Neural cell (in vitro differentiated cells): Measurements from ENCODE around the gene MAPK4. TPM values are rescaled to one million over a fixed set of nuclear protein-coding genes. Genes with fewer than 3 reads are reported as not detected.

Experiments
- H2AFZ ChIP-seq: fragments of 200-600, 300-800 bp; sonication (generic), shearing (Covaris generic); 2 replicates; pipeline ENCODE4 v1.6.0; 2014; ENCODE audit warnings: low read depth, mild to moderate bottlenecking, antibody characterized with exemption, low read length, moderate library complexity
- H3F3A ChIP-seq: fragments of 200-600 bp; shearing (Covaris generic); 2 replicates; pipeline ENCODE4 v1.6.1; 2016; ENCODE audit warnings: mild to moderate bottlenecking, moderate library complexity, mixed read lengths, antibody characterized with exemption, low read length; ENCODE audit not compliant: insufficient read depth, poor library complexity, severe bottlenecking
- H3K27ac ChIP-seq: fragments of 200-600, 300-800 bp; sonication (generic), shearing (Covaris generic); 2 replicates; pipeline ENCODE4 v1.5.1; 2014; ENCODE audit warnings: mild to moderate bottlenecking, low read length, moderate library complexity
- H3K27me3 ChIP-seq: fragments of 300-800, 200-600 bp; sonication (generic), shearing (Covaris generic); 2 replicates; pipeline ENCODE4 v1.6.0; 2014; ENCODE audit warnings: mild to moderate bottlenecking, low read depth, low read length, moderate library complexity; ENCODE audit not compliant: insufficient read depth
- H3K36me3 ChIP-seq: fragments of 300-800, 200-600 bp; sonication (generic), shearing (Covaris generic); 2 replicates; pipeline ENCODE4 v1.5.1; 2014; ENCODE audit warnings: mild to moderate bottlenecking, antibody characterized with exemption, low read length, moderate library complexity; ENCODE audit not compliant: insufficient read depth
- H3K4me2 ChIP-seq: fragments of 300-800, 200-600 bp; sonication (generic), shearing (Covaris generic); 2 replicates; pipeline ENCODE4 v1.6.0; 2014; ENCODE audit warnings: mild to moderate bottlenecking, low read length
- H3K4me3 ChIP-seq: fragments of 300-800, 200-600 bp; sonication (generic), shearing (Covaris generic); 2 replicates; pipeline ENCODE4 v1.5.1; 2014; ENCODE audit warnings: mild to moderate bottlenecking, low read length, moderate library complexity
- H3K79me2 ChIP-seq: fragments of 200-600 bp; shearing (Covaris generic); replicated peaks from 2 replicates; pipeline ENCODE4 v1.6.0; 2014; ENCODE audit warnings: mild to moderate bottlenecking, low read length, moderate library complexity; ENCODE audit not compliant: insufficient read depth
- H3K9ac ChIP-seq: fragments of 300-800, 200-600 bp; sonication (generic), shearing (Covaris generic); 2 replicates; pipeline ENCODE4 v1.6.1; 2016; ENCODE audit warnings: mild to moderate bottlenecking, low read length, mixed read lengths
- H3K9me2 ChIP-seq: fragments of 200-600 bp; shearing (Covaris generic); 2 replicates; pipeline ENCODE4 v1.6.1; 2016; ENCODE audit warnings: mild to moderate bottlenecking, low read length, mixed read lengths; ENCODE audit not compliant: insufficient read depth
- H3K9me3 ChIP-seq: fragments of 200-600, 300-800 bp; sonication (generic), shearing (Covaris generic); 2 replicates; pipeline ENCODE4 v1.6.1; 2016; ENCODE audit warnings: mild to moderate bottlenecking, mixed run types, low read length, moderate library complexity, mixed read lengths
- H4K20me1 ChIP-seq: fragments of 200-600 bp; shearing (Covaris generic); 2 replicates; pipeline ENCODE4 v1.6.1; 2016; ENCODE audit warnings: mild to moderate bottlenecking, mixed run types; ENCODE audit not compliant: insufficient read depth
- CTCF ChIP-seq: fragments of 450-650 bp; IDR thresholded peaks from 2 replicates; pipeline ENCODE4 v1.5.1; 2014; ENCODE audit warnings: antibody characterized with exemption, mild to moderate bottlenecking, moderate library complexity; ENCODE audit not compliant: poor library complexity, severe bottlenecking
- EP300 ChIP-seq: fragments of 450-650 bp; conservative IDR thresholded peaks from 2 replicates; pipeline ENCODE4 v1.6.1; 2014; ENCODE audit warnings: antibody characterized with exemption, mild to moderate bottlenecking, moderate library complexity; ENCODE audit not compliant: poor library complexity, severe bottlenecking
- EZH2 ChIP-seq: fragments of 200-600, 300-800 bp; shearing (Covaris generic), sonication (generic); IDR thresholded peaks from 2 replicates; pipeline ENCODE4 v1.6.1; 2014; ENCODE audit warnings: antibody characterized with exemption, low read length, borderline replicate concordance, mild to moderate bottlenecking; ENCODE audit not compliant: insufficient read depth, poor library complexity, severe bottlenecking
- MXI1 ChIP-seq: fragments of 450-650 bp; conservative IDR thresholded peaks from 2 replicates; pipeline ENCODE4 v1.6.1; 2014; ENCODE audit warnings: antibody characterized with exemption, mild to moderate bottlenecking; ENCODE audit not compliant: poor library complexity, severe bottlenecking
- POLR2AphosphoS5 ChIP-seq: IDR thresholded peaks from 2 replicates; pipeline ENCODE4 v1.6.1; 2012
- RAD21 ChIP-seq: fragments of 450-650 bp; conservative IDR thresholded peaks from 2 replicates; pipeline ENCODE4 v1.6.1; 2014; ENCODE audit warnings: antibody characterized with exemption, mild to moderate bottlenecking, moderate library complexity
- SMC3 ChIP-seq: fragments of 450-650 bp; conservative IDR thresholded peaks from 2 replicates; pipeline ENCODE4 v1.6.1; 2014; ENCODE audit warnings: antibody characterized with exemption, mild to moderate bottlenecking, moderate library complexity; ENCODE audit not compliant: poor library complexity
- TAF1 ChIP-seq: IDR thresholded peaks from 2 replicates; pipeline ENCODE4 v1.6.1; 2012; ENCODE audit warnings: low read depth
- polyA plus RNA-seq: library from polyadenylated mRNA; depleted of rRNA; stranded (reverse); fragments of >200 nt; gene quantifications from 2 replicates; pipeline ENCODE4 v1.2.3, GENCODE V29; 2014
- TF ChIP-seq, protein P1 (sequence below): IDR thresholded peaks from 2 replicates; pipeline ENCODE4 v1.6.1; 2012; ENCODE audit warnings: borderline replicate concordance

Gene MAPK4
- polyA plus RNA-seq, 1 donor from 2014 or later, result 12.7 TPM

GRCh38 chr18:50620319-50620718 lies 60.4 kb downstream of the MAPK4 start:
- H3K9me3 ChIP-seq, result no peaks in the 10 kb centered on the region
- H3K9ac ChIP-seq, result no peak overlapping the region
- no peak overlapping the region for H2AFZ ChIP-seq
- no peaks in the 10 kb centered on the region for H3K79me2 ChIP-seq
- H3K9me2 ChIP-seq, result no peaks in the 10 kb centered on the region
- H3K4me2 ChIP-seq, result no peak overlapping the region
- no peak overlapping the region for H3K27ac ChIP-seq
- H3K4me3 ChIP-seq, result no peak overlapping the region
- H3K27me3 ChIP-seq, result no peaks in the 10 kb centered on the region
- TF ChIP-seq MXI1 (no peak), EZH2 (no peak), POLR2AphosphoS5 (no peak)
- TF ChIP-seq, protein P1, sequence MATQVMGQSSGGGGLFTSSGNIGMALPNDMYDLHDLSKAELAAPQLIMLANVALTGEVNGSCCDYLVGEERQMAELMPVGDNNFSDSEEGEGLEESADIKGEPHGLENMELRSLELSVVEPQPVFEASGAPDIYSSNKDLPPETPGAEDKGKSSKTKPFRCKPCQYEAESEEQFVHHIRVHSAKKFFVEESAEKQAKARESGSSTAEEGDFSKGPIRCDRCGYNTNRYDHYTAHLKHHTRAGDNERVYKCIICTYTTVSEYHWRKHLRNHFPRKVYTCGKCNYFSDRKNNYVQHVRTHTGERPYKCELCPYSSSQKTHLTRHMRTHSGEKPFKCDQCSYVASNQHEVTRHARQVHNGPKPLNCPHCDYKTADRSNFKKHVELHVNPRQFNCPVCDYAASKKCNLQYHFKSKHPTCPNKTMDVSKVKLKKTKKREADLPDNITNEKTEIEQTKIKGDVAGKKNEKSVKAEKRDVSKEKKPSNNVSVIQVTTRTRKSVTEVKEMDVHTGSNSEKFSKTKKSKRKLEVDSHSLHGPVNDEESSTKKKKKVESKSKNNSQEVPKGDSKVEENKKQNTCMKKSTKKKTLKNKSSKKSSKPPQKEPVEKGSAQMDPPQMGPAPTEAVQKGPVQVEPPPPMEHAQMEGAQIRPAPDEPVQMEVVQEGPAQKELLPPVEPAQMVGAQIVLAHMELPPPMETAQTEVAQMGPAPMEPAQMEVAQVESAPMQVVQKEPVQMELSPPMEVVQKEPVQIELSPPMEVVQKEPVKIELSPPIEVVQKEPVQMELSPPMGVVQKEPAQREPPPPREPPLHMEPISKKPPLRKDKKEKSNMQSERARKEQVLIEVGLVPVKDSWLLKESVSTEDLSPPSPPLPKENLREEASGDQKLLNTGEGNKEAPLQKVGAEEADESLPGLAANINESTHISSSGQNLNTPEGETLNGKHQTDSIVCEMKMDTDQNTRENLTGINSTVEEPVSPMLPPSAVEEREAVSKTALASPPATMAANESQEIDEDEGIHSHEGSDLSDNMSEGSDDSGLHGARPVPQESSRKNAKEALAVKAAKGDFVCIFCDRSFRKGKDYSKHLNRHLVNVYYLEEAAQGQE, result no peak
- no peaks in the 10 kb centered on the region for H3F3A ChIP-seq
- no peaks in the 10 kb centered on the region for H4K20me1 ChIP-seq
- H3K36me3 ChIP-seq, result no peaks in the 10 kb centered on the region

DNA sequence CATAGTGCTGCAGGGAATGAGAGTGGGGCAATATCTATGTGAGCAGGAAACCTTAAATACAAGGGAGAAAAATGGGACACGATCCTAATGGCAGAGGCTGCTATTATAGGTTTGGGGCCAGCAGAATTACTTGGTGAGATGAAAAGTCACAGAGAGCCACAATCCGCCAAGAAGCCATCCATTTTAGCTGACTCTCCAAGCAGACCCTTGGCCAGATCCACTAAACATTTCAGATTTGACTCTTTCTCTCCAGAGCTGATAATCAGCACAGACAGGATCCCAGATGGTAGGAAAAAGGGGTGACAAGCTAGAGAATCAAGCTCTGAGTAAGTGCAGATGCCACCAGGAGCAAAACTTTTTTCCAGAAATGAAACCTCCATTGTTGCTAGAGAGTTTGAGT lies 61.5 kb downstream of the MAPK4 start:
- Histone ChIP-seq H3K9ac (no peak overlapping the region), H3K27me3 (no peaks in the 10 kb centered on the region), H3K9me3 (no peaks in the 10 kb centered on the region), H3K79me2 (no peaks in the 10 kb centered on the region), H3K36me3 (no peaks in the 10 kb centered on the region), H3K9me2 (no peaks in the 10 kb centered on the region), H3K4me2 (no peak overlapping the region), H2AFZ (no peak overlapping the region), H4K20me1 (no peaks in the 10 kb centered on the region), H3K4me3 (no peak overlapping the region), H3K27ac (no peak overlapping the region), H3F3A (no peaks in the 10 kb centered on the region)
- no peak for TF ChIP-seq TAF1
- no peak for TF ChIP-seq POLR2AphosphoS5
- no peak for TF ChIP-seq MXI1
- no peak for TF ChIP-seq SMC3
- no peak for TF ChIP-seq EZH2
- TF ChIP-seq CTCF, result no peak
- no peak for TF ChIP-seq EP300
- TF ChIP-seq, protein P1, result no peak
- TF ChIP-seq RAD21, result no peak
